GM12878 (cell line): Measurements from ENCODE around the gene PRDM15. TPM values are rescaled to one million over a fixed set of nuclear protein-coding genes. Genes with fewer than 3 reads are reported as not detected.
A peak's percentile ranks its signal among the peaks of the same experiment; 100 is the strongest.

Experiments
- ATAC-seq: fragments of 200-7000 bp; cut with Tn5 transposase; 3 replicates; pipeline ENCODE4 v1.9.1; 2020; ENCODE audit warnings: mild to moderate bottlenecking, moderate library complexity
- BruUV-seq: library from RNA; stranded (reverse); fragments of 400-500 nt; replicated peaks from 2 replicates; lab custom pipeline; 2021; lab: Mats Ljungman, UMichigan
- CTCF ChIA-PET: fragments of 300-600 bp; sonication (Branson Sonifier 250); formaldehyde crosslinking; extraction: SDS; loops from one replicate; lab custom pipeline; 2021; ENCODE audit warnings: inconsistent platforms; lab: Yijun Ruan, JAX
- POLR2A ChIA-PET: fragments of 350-600 bp; formaldehyde crosslinking; extraction: SDS; loops from one replicate; lab custom pipeline; 2021; ENCODE audit warnings: inconsistent platforms; lab: Charles Lee
- RAD21 ChIA-PET: fragments of 300-600 bp; sonication (Branson Sonifier 250); formaldehyde crosslinking; loops from one replicate; lab custom pipeline; 2023; ENCODE audit warnings: antibody characterized with exemption; ENCODE audit not compliant: unreplicated experiment; lab: Charles Lee
- SMC1A ChIA-PET: fragments of 300-600 bp; sonication (Branson Sonifier 250); formaldehyde crosslinking; loops from one replicate; lab custom pipeline; 2023; ENCODE audit not compliant: unreplicated experiment, uncharacterized antibody; lab: Charles Lee
- DNase-seq: peaks from one replicate; pipeline ENCODE4 v3.0.0-alpha.2; 2011; ENCODE audit warnings: low read depth, low spot score
- FAIRE-seq: peaks from 3 replicates; lab custom pipeline; 2011; peaks lifted over from hg19 to GRCh38; lab: Jason Lieb, UNC
- H2AFZ ChIP-seq: 2 replicates; pipeline ENCODE4 v1.6.0; 2011; ENCODE audit warnings: low read depth, low read length, control low read depth; ENCODE audit not compliant: control insufficient read depth
- H3K27ac ChIP-seq: 2 replicates; pipeline ENCODE4 v1.5.1; 2011; ENCODE audit warnings: control low read depth; ENCODE audit not compliant: control insufficient read depth, insufficient read depth
- H3K27me3 ChIP-seq, 2 experiments: replicated peaks in 1 of 2; 2 replicates each; pipeline versions ENCODE4 v1.6.0 to v1.6.1; 2011; ENCODE audit warnings: low read length in 1 of 2; ENCODE audit not compliant: control insufficient read depth in 2 of 2, insufficient read depth in 2 of 2
- H3K36me3 ChIP-seq, 2 experiments: 2 replicates each; pipeline ENCODE4 v1.5.1; 2011; ENCODE audit warnings: low read length in 1 of 2; ENCODE audit not compliant: control insufficient read depth in 2 of 2, insufficient read depth in 2 of 2
- H3K4me1 ChIP-seq: 2 replicates; pipeline ENCODE4 v1.6.1; 2011; ENCODE audit warnings: mild to moderate bottlenecking, low read length, moderate library complexity, mixed read lengths; ENCODE audit not compliant: control insufficient read depth, insufficient read depth
- H3K4me2 ChIP-seq: 2 replicates; pipeline ENCODE4 v1.6.0; 2011; ENCODE audit warnings: control low read depth; ENCODE audit not compliant: control insufficient read depth, insufficient read depth
- H3K4me3 ChIP-seq: fragments of 200-600 bp; sonication (generic); 2 replicates; pipeline ENCODE4 v1.5.1; 2016
- H3K79me2 ChIP-seq: 2 replicates; pipeline ENCODE4 v1.6.0; 2011; ENCODE audit warnings: low read length; ENCODE audit not compliant: control insufficient read depth, insufficient read depth
- H3K9ac ChIP-seq: 2 replicates; pipeline ENCODE4 v1.8.0; 2011; ENCODE audit warnings: low read length, control low read depth, mixed read lengths; ENCODE audit not compliant: control insufficient read depth, insufficient read depth
- H3K9me3 ChIP-seq: replicated peaks from 3 replicates; pipeline ENCODE4 v1.5.1; 2011; ENCODE audit warnings: mild to moderate bottlenecking, low read length; ENCODE audit not compliant: control insufficient read depth, insufficient read depth
- H4K20me1 ChIP-seq: 2 replicates; pipeline ENCODE4 v1.6.0; 2011; ENCODE audit not compliant: control insufficient read depth, insufficient read depth
- CREM ChIP-seq: IDR thresholded peaks from 2 replicates; pipeline ENCODE4 v1.6.1; 2014; ENCODE audit warnings: antibody characterized with exemption, low read depth
- IRF4 ChIP-seq: IDR thresholded peaks from 2 replicates; pipeline ENCODE4 v1.6.1; 2011; ENCODE audit warnings: low read depth, low read length
- SP1 ChIP-seq: IDR thresholded peaks from one replicate; pipeline ENCODE4 v1.6.1; 2011; ENCODE audit warnings: low read depth, low read length
- ZBTB11 ChIP-seq: fragments of 450-650 bp; formaldehyde crosslinking; IDR thresholded peaks from 2 replicates; pipeline ENCODE4 v1.5.0; 2022; ENCODE audit warnings: mild to moderate bottlenecking, missing genetic modification characterization
- WGBS: methylation state at CpG from one replicate; pipeline ENCODE4 v1.1.6; 2016; ENCODE audit warnings: low lambda C conversion rate; ENCODE audit not compliant: insufficient replicate concordance, insufficient coverage; ENCODE audit errors: missing lambda C conversion rate; 5-methylcytosine and 5-hydroxymethylcytosine counted together
- in situ Hi-C: fragments of 300-500 bp; cut with MboI; formaldehyde crosslinking; loops from 9 replicates; pipeline ENCODE4 v1.14.3; 2018; ENCODE audit warnings: mixed read lengths
- intact Hi-C: fragments of 100-400 bp; cut with micrococcal nuclease; formaldehyde crosslinking; loops from one replicate; pipeline ENCODE4 v1.14.2; 2022; ENCODE audit not compliant: unreplicated experiment
- polyA plus RNA-seq, 11 experiments: library from polyadenylated mRNA; depleted of rRNA in 4 of 11; unstranded in 6 of 11; stranded (reverse) in 5 of 11; fragments of >200 nt; fragmentation: Nextera tagmentation in 4 of 11; fragmentation: Illumina TruSeq in 1 of 11; extraction: Ambion mirVana in 4 of 11; extraction: Trizol in 1 of 11; gene quantifications; 1 replicate in 1 of 11; 2 replicates in 10 of 11; pipeline versions ENCODE4 v1.2.1 to v1.2.3, GENCODE V29; 2011 to 2016; ENCODE audit warnings: inconsistent platforms in 2 of 11, missing spikeins in 2 of 11, low read depth in 1 of 11
- total RNA-seq, 4 experiments: library from RNA; depleted of rRNA in 3 of 4; stranded (reverse); fragments of >200 nt in 3 of 4; fragmentation: Illumina TruSeq in 1 of 4; extraction: Trizol in 1 of 4; gene quantifications; 2 replicates each; pipeline versions ENCODE4 v1.2.1 to v1.2.3, GENCODE V29; 2013 to 2021
- TF ChIP-seq, protein P1 (sequence below): fragments of 450-650 bp; IDR thresholded peaks from 2 replicates; pipeline ENCODE4 v1.6.1; 2016; ENCODE audit warnings: mild to moderate bottlenecking

Gene PRDM15
- total and polyA plus RNA-seq, 10 of the 15 experiments (the other 5 are each of a cell fraction or from before 2014, with no cell fraction given) = 2.2 to 16.0 (median 8.6) TPM

DNA sequence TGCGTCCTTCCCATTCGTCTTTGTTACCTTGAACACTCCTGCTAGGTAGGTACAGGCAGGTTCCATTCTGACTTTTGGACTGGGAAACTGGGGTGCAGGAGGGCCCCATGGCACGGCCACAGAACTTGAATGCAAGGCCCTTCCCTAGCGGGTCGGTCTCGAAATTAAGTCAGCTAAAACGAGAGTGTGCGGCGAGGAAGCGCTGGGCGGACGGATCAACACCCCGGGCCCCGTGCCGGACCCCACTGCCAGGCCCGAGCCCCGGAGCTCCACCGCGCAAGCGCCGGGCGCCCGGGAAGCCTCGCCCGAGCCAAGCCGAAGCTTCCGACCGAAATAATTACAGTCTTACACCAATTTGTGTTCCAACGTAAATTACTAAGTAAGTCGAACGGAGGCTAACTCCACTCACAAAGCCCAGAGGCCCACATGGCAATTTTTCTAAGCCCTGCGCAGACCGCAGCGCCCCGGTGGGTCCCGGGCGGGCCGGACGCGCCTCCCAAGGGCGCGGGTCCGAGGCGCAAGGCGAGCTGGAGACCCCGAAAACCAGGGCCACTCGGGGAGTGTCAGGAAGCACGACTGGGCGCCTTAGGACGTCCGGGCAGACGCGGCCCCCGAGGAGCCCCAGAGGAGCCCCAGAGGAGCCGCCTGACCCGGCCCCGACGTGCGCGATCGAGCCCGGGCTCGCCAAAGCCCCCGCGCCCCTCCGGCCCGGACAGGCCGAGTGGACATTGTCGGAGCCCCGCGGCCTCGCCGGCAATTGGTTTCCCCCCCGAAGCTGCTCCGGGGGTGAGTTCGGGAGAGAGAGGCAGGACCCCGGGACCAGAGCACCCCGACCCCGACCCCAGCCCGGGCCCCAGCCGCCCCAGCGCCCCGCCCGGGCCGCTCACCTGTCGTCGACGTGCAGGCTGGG is 112.9 kb downstream of the PRDM15 start:
- RAD21 ChIA-PET = interaction anchor here (1.0 to 2.9 kb wide), 5 partner anchors 96 to 396 kb away, joined by 3 to 9 read pairs (median 3); no protein-coding TSS in a partner anchor
- Histone ChIP-seq H3K9ac (no peak overlapping the region), H3K79me2 (no peaks in the 10 kb centered on the region), H3K36me3 (no peaks in the 10 kb centered on the region), H2AFZ (no peak overlapping the region), H3K4me1 (no peaks in the 10 kb centered on the region), H4K20me1 (no peaks in the 10 kb centered on the region), H3K9me3 (no peaks in the 10 kb centered on the region; the same call in 1 of the 3 replicates), H3K27ac (no peak overlapping the region), H3K4me3 (no peak overlapping the region)
- POLR2A ChIA-PET = no interaction called here
- ATAC-seq (no peak), DNase-seq (no peak), FAIRE-seq (no peak)
- CTCF ChIA-PET = interaction anchor here (0.8 to 1.4 kb wide), 2 partner anchors 9 to 156 kb away, joined by 3 read pairs; no protein-coding TSS in a partner anchor
- intact Hi-C loops = no loop called here
- in situ Hi-C loops = no loop called here
- 55% methylated on average over 74 of the region's 88 CpGs for WGBS
- no TSS peak for BruUV-seq
- TF ChIP-seq ZBTB11 (CRISPR knock-in tag) = no peak
- TF ChIP-seq, protein P1, sequence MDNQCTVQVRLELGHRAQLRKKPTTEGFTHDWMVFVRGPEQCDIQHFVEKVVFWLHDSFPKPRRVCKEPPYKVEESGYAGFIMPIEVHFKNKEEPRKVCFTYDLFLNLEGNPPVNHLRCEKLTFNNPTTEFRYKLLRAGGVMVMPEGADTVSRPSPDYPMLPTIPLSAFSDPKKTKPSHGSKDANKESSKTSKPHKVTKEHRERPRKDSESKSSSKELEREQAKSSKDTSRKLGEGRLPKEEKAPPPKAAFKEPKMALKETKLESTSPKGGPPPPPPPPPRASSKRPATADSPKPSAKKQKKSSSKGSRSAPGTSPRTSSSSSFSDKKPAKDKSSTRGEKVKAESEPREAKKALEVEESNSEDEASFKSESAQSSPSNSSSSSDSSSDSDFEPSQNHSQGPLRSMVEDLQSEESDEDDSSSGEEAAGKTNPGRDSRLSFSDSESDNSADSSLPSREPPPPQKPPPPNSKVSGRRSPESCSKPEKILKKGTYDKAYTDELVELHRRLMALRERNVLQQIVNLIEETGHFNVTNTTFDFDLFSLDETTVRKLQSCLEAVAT = no peak
- TF ChIP-seq IRF4 = no peak
- TF ChIP-seq CREM = no peak
- no peak for TF ChIP-seq SP1
- TF ChIP-seq, all 136 proteins: peak for 0
- H3K4me2 ChIP-seq = peak overlapping the region; percentile 63; the same call in 1 of the 2 replicates
- SMC1A ChIA-PET = interaction anchor here (0.5 to 1.1 kb wide), 2 partner anchors 102 to 150 kb away, joined by 3 to 4 read pairs; no protein-coding TSS in a partner anchor
- peaks cover 18 to 43% of the 10 kb centered on the region in 2 experiments for H3K27me3 ChIP-seq
